ENCODE data around the gene PKNOX2.

- no peak for TF ChIP-seq CTCF (IDR thresholded peaks at IDR 0.05)
- TF ChIP-seq EP300 (IDR thresholded peaks at IDR 0.05), result no peak
These were observed 148.3 kb downstream of the PKNOX2 start for GRCh38 chr11:125312812-125313211.

All from gastroesophageal sphincter (tissue), 3 donors.